ENCODE results near the gene LVRN. TPM values are rescaled to one million over a fixed set of nuclear protein-coding genes. Genes with fewer than 3 reads are reported as not detected.

LVRN gene
- total and polyA plus RNA-seq, 2 of the 13 experiments (the other 11 are each of a cell fraction or from before 2014, with no cell fraction given), result 0.09 to 0.20 TPM

- Histone ChIP-seq H3K4me1 (ENCODE audit: insufficient read depth, low read length) (no peaks in the 10 kb centered on the region), H2AFZ (ENCODE audit: low read length) (no peak overlapping the region), H3K4me3 (replicated peaks in 1 of 3; ENCODE audit: insufficient read depth in 1 of 3, low read depth in 2 of 3, low read length in 3 of 3) (no peak overlapping the region), H3K27ac (ENCODE audit: extremely low read length, insufficient read depth, low read length) (no peak overlapping the region), H3K9ac (ENCODE audit: insufficient read depth, low read depth, low read length) (no peak overlapping the region), H3K79me2 (ENCODE audit: insufficient read depth, low read length) (no peaks in the 10 kb centered on the region), H3K9me3 (ENCODE audit: low read length) (no peaks in the 10 kb centered on the region), H3K27me3 (ENCODE audit: control insufficient read depth in 1 of 2, insufficient read depth in 2 of 2, low read length in 2 of 2) (peaks cover 0 to 9% of the 10 kb centered on the region in 2 experiments; a peak in 2 of 5 replicates), H3K36me3 (replicated peaks in 1 of 2; ENCODE audit: control insufficient read depth in 1 of 2, insufficient read depth in 2 of 2, low read length in 2 of 2) (no peaks in the 10 kb centered on the region), H4K20me1 (ENCODE audit: insufficient read depth, low read length) (no peaks in the 10 kb centered on the region), H3K4me2 (ENCODE audit: low read depth, low read length) (no peak overlapping the region)
- BruUV-seq (replicated peaks), result no TSS peak
- intact Hi-C loops (cut with micrococcal nuclease; ENCODE audit: unreplicated experiment) (no loop called here), in situ Hi-C loops (cut with HindIII; ENCODE audit: extremely low pct_ligation_motif_present, low pct_unique_long_range_greater_than_20kb) (no loop called here)
- DNase-seq (ENCODE audit: low spot score) (no peak), FAIRE-seq (no peak), ATAC-seq (no peak)
- 0% methylated on average over 1 of the region's 1 CpG for WGBS (ENCODE audit: low lambda C conversion rate)
- TF ChIP-seq PHF8 (CRISPR knock-in tag; IDR thresholded peaks at IDR 0.05) (no peak), REXO4 (CRISPR knock-in tag; IDR thresholded peaks at IDR 0.05; ENCODE audit: borderline replicate concordance) (no peak), PRMT3 (CRISPR knock-in tag; IDR thresholded peaks at IDR 0.05; ENCODE audit: borderline replicate concordance, low read depth) (no peak), DMAP1 (CRISPR knock-in tag; IDR thresholded peaks at IDR 0.05) (no peak), KDM1A (CRISPR knock-in tag; IDR thresholded peaks at IDR 0.05) (no peak), AGO1 (IDR thresholded peaks at IDR 0.05; ENCODE audit: low read depth, low read length, poor library complexity, severe bottlenecking) (no peak), ZBTB3 (CRISPR knock-in tag; IDR thresholded peaks at IDR 0.05; ENCODE audit: borderline replicate concordance, low read depth) (no peak), KLF11 (CRISPR knock-in tag; IDR thresholded peaks at IDR 0.05) (no peak), ZBTB26 (CRISPR knock-in tag; IDR thresholded peaks at IDR 0.05; ENCODE audit: borderline replicate concordance) (no peak)
- ChIA-PET POLR2A (no interaction called here), CTCF (ENCODE audit: low intra/inter-chr PET ratio, low total read pairs) (no interaction called here)
These were observed 21.2 kb downstream of the LVRN start for GRCh38 chr5:115983519-115983918.
